ENCODE measurements around the gene GABARAP. TPM values are rescaled to one million over a fixed set of nuclear protein-coding genes. Genes with fewer than 3 reads are reported as not detected.
A peak's percentile ranks its signal among the peaks of the same experiment; 100 is the strongest.

GABARAP gene
- total RNA-seq, 1 experiment from 2014 or later, result 226 TPM

DNA sequence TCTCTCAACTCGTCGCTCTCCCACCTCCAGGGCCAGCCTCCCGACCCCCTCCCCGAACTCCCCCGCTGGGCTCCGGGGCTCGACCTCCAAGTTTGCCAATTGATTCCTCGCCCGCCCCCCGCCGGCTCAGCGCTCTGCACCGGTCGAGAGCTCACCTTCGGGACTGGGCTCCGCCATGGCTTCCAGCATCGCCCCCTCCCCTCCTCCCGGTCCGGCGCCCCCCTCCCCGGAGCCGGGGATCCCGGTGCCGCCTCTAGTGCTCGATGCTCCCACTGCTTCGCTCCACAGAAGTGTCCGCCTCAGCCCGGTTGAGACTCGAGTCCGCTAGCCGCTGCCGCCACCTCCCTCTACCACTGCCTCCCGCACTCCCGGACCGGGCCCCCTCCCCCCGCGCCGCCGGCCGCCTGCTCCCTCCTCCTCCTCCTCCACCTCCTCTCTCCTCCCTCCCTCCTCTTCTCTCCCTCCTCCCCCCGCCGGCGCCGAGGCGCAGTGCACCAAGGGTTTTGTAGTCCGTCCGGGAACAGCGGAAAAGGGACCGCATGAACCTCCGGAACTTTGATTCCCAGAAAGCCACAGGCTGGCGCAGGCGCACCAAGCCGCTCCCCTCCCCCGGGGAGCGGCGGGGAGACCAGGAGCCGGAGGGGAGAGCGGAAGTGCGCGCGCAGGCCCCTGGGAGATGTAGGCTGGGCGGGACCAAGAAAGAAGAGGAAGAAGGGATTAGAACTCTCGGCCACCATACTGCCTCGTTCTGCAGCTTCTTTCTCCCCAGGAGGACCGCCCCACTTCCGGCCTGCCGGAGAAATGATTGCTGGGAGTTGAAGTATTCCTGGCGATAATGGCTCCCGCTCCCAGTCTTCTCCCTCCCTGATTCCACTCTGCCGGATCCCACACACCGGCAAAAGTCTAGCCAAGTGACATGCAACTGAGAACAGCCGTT lies 2.9 kb downstream of the GABARAP start, which contains the start of gene PHF23:
Gene PHF23 (minus strand): TSS at position 367 of the 937 bp plus-strand sequence. CDS start 178 bp downstream, at position 189.
- CTCF ChIA-PET, result interaction anchor here (0.6 to 1.7 kb wide), 6 partner anchors 10 to 311 kb away, joined by 3 to 4 read pairs (median 3); no protein-coding TSS in a partner anchor
- no peaks in the 10 kb centered on the region for H3K27me3 Mint-ChIP-seq (ENCODE audit: insufficient read depth, unreplicated experiment)

GRCh38 chr17:7238420-7239090 lies 3.7 kb downstream of the GABARAP start:
- Mint-ChIP-seq H3K36me3 (ENCODE audit: insufficient read depth, unreplicated experiment) (peaks cover 88% of the 10 kb centered on the region), H3K27ac (ENCODE audit: low read depth, unreplicated experiment) (peak overlapping the region; percentile 91), H3K27me3 (ENCODE audit: insufficient read depth, unreplicated experiment) (no peaks in the 10 kb centered on the region), H3K4me1 (ENCODE audit: insufficient read depth, unreplicated experiment) (peaks cover 46% of the 10 kb centered on the region), H3K4me3 (ENCODE audit: unreplicated experiment) (peak overlapping the region; percentile 100), H3K9me3 (ENCODE audit: unreplicated experiment) (no peaks in the 10 kb centered on the region)
- DNase-seq (ENCODE audit: unreplicated experiment), result no peak
- BruUV-seq (replicated peaks), result no TSS peak
- ChIA-PET POLR2A (interaction anchor here (0.7 to 14.3 kb wide), 12 partner anchors 12 to 448 kb away, joined by 3 to 278 read pairs (median 5); partner anchors contain the start of genes ACADVL, CTDNEP1, DLG4 and ELP5), CTCF (interaction anchor here (0.6 to 1.1 kb wide), 3 partner anchors 18 to 311 kb away, joined by 3 to 4 read pairs (median 3); no protein-coding TSS in a partner anchor)
- intact Hi-C loops (cut with micrococcal nuclease), result no loop called here
- no peak for TF ChIP-seq CTCF (IDR thresholded peaks at IDR 0.05; ENCODE audit: unreplicated experiment)

More for the DNA sequence above, 2.9 kb downstream of the GABARAP start, which contains the start of gene PHF23:
- Mint-ChIP-seq H3K4me3 (ENCODE audit: unreplicated experiment) (peak within 1 kb of the TSS; percentile 100), H3K36me3 (ENCODE audit: insufficient read depth, unreplicated experiment) (peaks cover 89% of the 10 kb centered on the region), H3K4me1 (ENCODE audit: insufficient read depth, unreplicated experiment) (peaks cover 47% of the 10 kb centered on the region), H3K27ac (ENCODE audit: low read depth, unreplicated experiment) (peak within 1 kb of the TSS; percentile 91), H3K9me3 (ENCODE audit: unreplicated experiment) (no peaks in the 10 kb centered on the region)
- peak; percentile 99 for DNase-seq (ENCODE audit: unreplicated experiment)
- TF ChIP-seq CTCF (IDR thresholded peaks at IDR 0.05; ENCODE audit: unreplicated experiment), result no peak
- POLR2A ChIA-PET, result interaction anchor here (0.6 to 14.3 kb wide), 16 partner anchors 8 to 448 kb away, joined by 3 to 278 read pairs (median 6); partner anchors contain the start of genes ACADVL, CTDNEP1, DLG4 and ELP5
- intact Hi-C loops (cut with micrococcal nuclease), result no loop called here
- BruUV-seq (replicated peaks), result no TSS peak

- Mint-ChIP-seq H3K4me3 (ENCODE audit: unreplicated experiment) (peak overlapping the region; percentile 100), H3K36me3 (ENCODE audit: insufficient read depth, unreplicated experiment) (peaks cover 88% of the 10 kb centered on the region), H3K4me1 (ENCODE audit: insufficient read depth, unreplicated experiment) (peaks cover 41% of the 10 kb centered on the region), H3K27me3 (ENCODE audit: insufficient read depth, unreplicated experiment) (no peaks in the 10 kb centered on the region), H3K9me3 (ENCODE audit: unreplicated experiment) (no peaks in the 10 kb centered on the region), H3K27ac (ENCODE audit: low read depth, unreplicated experiment) (peak overlapping the region; percentile 91)
- TF ChIP-seq CTCF (IDR thresholded peaks at IDR 0.05; ENCODE audit: unreplicated experiment), result no peak
- CTCF ChIA-PET, result interaction anchor here (1.6 kb wide), 1 partner anchor 192 kb away, joined by 4 read pairs; no protein-coding TSS in a partner anchor
- POLR2A ChIA-PET, result interaction anchor here (0.6 to 14.3 kb wide), 12 partner anchors 12 to 448 kb away, joined by 3 to 278 read pairs (median 5); partner anchors contain the start of genes ACADVL, CTDNEP1, DLG4 and ELP5
- DNase-seq (ENCODE audit: unreplicated experiment), result peak; percentile 62
- BruUV-seq (replicated peaks), result no TSS peak
- intact Hi-C loops (cut with micrococcal nuclease), result no loop called here
Measured at GRCh38 chr17:7237761-7238419, 4.4 kb downstream of the GABARAP start.
